ENCODE measurements around the gene DBP.

GRCh38 chr19:48618916-48619691 is 18.1 kb downstream of the DBP start, which contains the start of the genes RPL18 and SPHK2:
- TF ChIP-seq EZH2 (IDR thresholded peaks at IDR 0.05; ENCODE audit: borderline replicate concordance, low read length) (no peak), CTCF (IDR thresholded peaks at IDR 0.05; ENCODE audit: low read length) (no peak)

All from OCI-LY1 (cell line).